Breast epithelium (tissue), 3 donors: ENCODE measurements around the gene NUFIP2.
A peak's percentile ranks its signal among the peaks of the same experiment; 100 is the strongest.

Experiments
- POLR2A ChIP-seq: fragments of 450-650 bp; IDR thresholded peaks from one replicate; pipeline ENCODE4 v1.6.1; 2016; ENCODE audit warnings: antibody characterized with exemption, mild to moderate bottlenecking, moderate library complexity
- POLR2AphosphoS5 ChIP-seq, 3 donors: sonication (generic); formaldehyde crosslinking; IDR thresholded peaks; one replicate each; pipeline ENCODE4 v1.6.1; 2017; ENCODE audit warnings: antibody characterized with exemption in 3 of 3
- TF ChIP-seq, protein P1 (sequence below), 3 donors: fragments of 450-650 bp; IDR thresholded peaks; one replicate each; pipeline ENCODE4 v1.5.1; 2016 to 2017; ENCODE audit warnings: antibody characterized with exemption in 3 of 3, mild to moderate bottlenecking in 3 of 3, moderate library complexity in 3 of 3

DNA sequence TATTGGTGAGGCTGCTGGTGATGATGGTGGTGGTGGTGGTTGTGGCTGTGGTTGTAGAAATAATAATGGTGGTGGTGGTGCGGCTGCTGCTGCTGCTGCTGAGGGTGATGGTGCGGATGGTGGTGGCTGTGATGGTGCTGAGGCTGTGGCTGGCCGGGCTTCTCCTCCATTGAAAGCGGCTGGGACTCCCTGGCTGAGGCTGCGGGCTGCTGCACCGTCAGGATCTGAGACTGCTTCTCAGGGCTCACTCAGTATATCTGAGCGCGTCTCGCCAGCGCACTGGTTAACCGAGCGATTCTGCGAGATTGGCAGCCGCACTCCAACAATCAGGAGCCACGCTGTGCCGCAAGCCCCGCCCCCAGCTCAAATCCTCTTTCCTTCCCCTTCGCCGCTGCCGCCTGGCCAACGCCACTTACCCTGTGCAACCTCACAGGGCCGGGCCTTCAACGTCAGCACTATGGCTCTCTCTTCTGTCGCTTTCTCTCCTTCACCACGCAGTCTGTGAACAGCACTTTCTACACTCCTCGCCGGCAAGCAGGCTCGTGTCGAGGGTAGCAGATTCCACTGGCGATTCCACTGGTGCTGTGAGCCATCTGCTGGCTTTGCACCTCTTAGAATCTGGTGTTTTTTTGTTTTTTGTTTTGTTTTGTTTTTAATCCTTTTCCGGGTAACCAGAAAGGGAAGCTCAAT, at the start of gene NUFIP2:
- TF ChIP-seq, protein P1, sequence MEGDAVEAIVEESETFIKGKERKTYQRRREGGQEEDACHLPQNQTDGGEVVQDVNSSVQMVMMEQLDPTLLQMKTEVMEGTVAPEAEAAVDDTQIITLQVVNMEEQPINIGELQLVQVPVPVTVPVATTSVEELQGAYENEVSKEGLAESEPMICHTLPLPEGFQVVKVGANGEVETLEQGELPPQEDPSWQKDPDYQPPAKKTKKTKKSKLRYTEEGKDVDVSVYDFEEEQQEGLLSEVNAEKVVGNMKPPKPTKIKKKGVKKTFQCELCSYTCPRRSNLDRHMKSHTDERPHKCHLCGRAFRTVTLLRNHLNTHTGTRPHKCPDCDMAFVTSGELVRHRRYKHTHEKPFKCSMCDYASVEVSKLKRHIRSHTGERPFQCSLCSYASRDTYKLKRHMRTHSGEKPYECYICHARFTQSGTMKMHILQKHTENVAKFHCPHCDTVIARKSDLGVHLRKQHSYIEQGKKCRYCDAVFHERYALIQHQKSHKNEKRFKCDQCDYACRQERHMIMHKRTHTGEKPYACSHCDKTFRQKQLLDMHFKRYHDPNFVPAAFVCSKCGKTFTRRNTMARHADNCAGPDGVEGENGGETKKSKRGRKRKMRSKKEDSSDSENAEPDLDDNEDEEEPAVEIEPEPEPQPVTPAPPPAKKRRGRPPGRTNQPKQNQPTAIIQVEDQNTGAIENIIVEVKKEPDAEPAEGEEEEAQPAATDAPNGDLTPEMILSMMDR (IDR thresholded peaks at IDR 0.05) = peak in 1 of 3 donors; percentile 18
- peak; percentile 98 for TF ChIP-seq POLR2A
- TF ChIP-seq POLR2AphosphoS5 (IDR thresholded peaks at IDR 0.05) = peak; percentile 98 to 99 (median 99)
